Endothelial cell of umbilical vein (primary cell): ENCODE measurements around the gene KRT84. TPM values are rescaled to one million over a fixed set of nuclear protein-coding genes. Genes with fewer than 3 reads are reported as not detected.

Experiments
- BruUV-seq: library from RNA; stranded (reverse); fragments of 400-500 nt; replicated peaks from 2 replicates; lab custom pipeline; 2021; lab: Mats Ljungman, UMichigan
- CTCF ChIA-PET: fragments of 300-600, 350-600 bp; sonication (Branson Sonifier 250); formaldehyde crosslinking; loops from one replicate; lab custom pipeline; 2021; ENCODE audit warnings: antibody characterized with exemption, inconsistent platforms; lab: Charles Lee
- POLR2A ChIA-PET: fragments of 300-600, 350-600 bp; sonication (Branson Sonifier 250); formaldehyde crosslinking; loops from one replicate; lab custom pipeline; 2021; ENCODE audit warnings: antibody characterized with exemption, inconsistent platforms; lab: Charles Lee
- DNase-seq: peaks from one replicate; pipeline ENCODE4 v3.0.0-alpha.2; 2011; ENCODE audit warnings: low read depth, low spot score
- FAIRE-seq: peaks from 2 replicates; lab custom pipeline; 2011; peaks lifted over from hg19 to GRCh38; lab: Jason Lieb, UNC
- H2AFZ ChIP-seq: 2 replicates; pipeline ENCODE4 v1.6.0; 2012; ENCODE audit warnings: low read depth, low read length, control low read depth, inconsistent platforms
- H3K27ac ChIP-seq: 2 replicates; pipeline ENCODE4 v1.5.1; 2011; ENCODE audit warnings: low read depth, mild to moderate bottlenecking, control low read depth, low read length, moderate library complexity; ENCODE audit not compliant: insufficient read depth
- H3K27me3 ChIP-seq, 2 experiments: 2 replicates each; pipeline versions ENCODE4 v1.6.0 to v1.6.1; 2011; ENCODE audit warnings: low read length in 2 of 2, mixed read lengths in 1 of 2; ENCODE audit not compliant: control insufficient read depth in 2 of 2, insufficient read depth in 2 of 2
- H3K36me3 ChIP-seq, 2 experiments: 2 replicates in 1 of 2; 3 replicates in 1 of 2; pipeline ENCODE4 v1.5.1; 2011; ENCODE audit warnings: low read length in 2 of 2, mild to moderate bottlenecking in 1 of 2, moderate library complexity in 1 of 2; ENCODE audit not compliant: control insufficient read depth in 2 of 2, insufficient read depth in 2 of 2; ENCODE audit errors: extremely low read depth in 1 of 2
- H3K4me1 ChIP-seq: 3 replicates; pipeline ENCODE4 v1.5.1; 2011; ENCODE audit warnings: mild to moderate bottlenecking, low read length; ENCODE audit not compliant: control insufficient read depth, insufficient read depth; ENCODE audit errors: extremely low read depth
- H3K4me2 ChIP-seq: 2 replicates; pipeline ENCODE4 v1.6.1; 2011; ENCODE audit warnings: low read length, control low read depth, mixed read lengths; ENCODE audit not compliant: insufficient read depth
- H3K4me3 ChIP-seq, 3 experiments: fragments of 200-600 bp in 1 of 3; sonication (generic), shearing (Covaris generic) in 1 of 3; replicated peaks in 1 of 3; 2 replicates each; pipeline ENCODE4 v1.5.1; 2011 to 2016; ENCODE audit warnings: control low read depth in 3 of 3, low read length in 3 of 3, mild to moderate bottlenecking in 2 of 3, inconsistent platforms in 1 of 3, low read depth in 1 of 3, moderate library complexity in 1 of 3; ENCODE audit not compliant: insufficient read depth in 1 of 3
- H3K79me2 ChIP-seq: 2 replicates; pipeline ENCODE4 v1.6.0; 2012; ENCODE audit warnings: low read length, inconsistent platforms; ENCODE audit not compliant: control insufficient read depth, insufficient read depth
- H3K9ac ChIP-seq: replicated peaks from 2 replicates; pipeline ENCODE3; 2011; ENCODE audit warnings: low read length, control low read depth; ENCODE audit not compliant: insufficient read depth; ENCODE audit errors: extremely low read depth
- H3K9me1 ChIP-seq: replicated peaks from 3 replicates; pipeline ENCODE4 v1.6.0; 2011; ENCODE audit warnings: mild to moderate bottlenecking, low read length; ENCODE audit not compliant: control insufficient read depth, insufficient read depth; ENCODE audit errors: extremely low read depth
- H3K9me3 ChIP-seq: replicated peaks from 2 replicates; pipeline ENCODE4 v1.5.1; 2012; ENCODE audit warnings: low read length, inconsistent platforms; ENCODE audit not compliant: control insufficient read depth, insufficient read depth
- H4K20me1 ChIP-seq: replicated peaks from 2 replicates; pipeline ENCODE3; 2011; ENCODE audit warnings: mild to moderate bottlenecking, low read length; ENCODE audit not compliant: control insufficient read depth, insufficient read depth; ENCODE audit errors: extremely low read depth
- EZH2 ChIP-seq: IDR thresholded peaks from 2 replicates; pipeline ENCODE4 v1.6.1; 2012; ENCODE audit warnings: borderline replicate concordance, low read depth, mild to moderate bottlenecking, moderate library complexity, low read length, inconsistent platforms; ENCODE audit not compliant: severe bottlenecking
- FOS ChIP-seq: IDR thresholded peaks from 2 replicates; pipeline ENCODE4 v1.6.1; 2011; ENCODE audit warnings: mild to moderate bottlenecking, low read length, moderate library complexity, borderline replicate concordance; ENCODE audit not compliant: insufficient read depth
- GATA2 ChIP-seq: IDR thresholded peaks from 2 replicates; pipeline ENCODE4 v1.7.0; 2011; ENCODE audit warnings: low read depth, mild to moderate bottlenecking, moderate library complexity, mixed read lengths, low read length; ENCODE audit not compliant: insufficient read length, insufficient read depth
- JUN ChIP-seq: IDR thresholded peaks from 2 replicates; pipeline ENCODE4 v1.6.1; 2011; ENCODE audit warnings: borderline replicate concordance, low read depth; ENCODE audit not compliant: insufficient read length, insufficient read depth
- MYC ChIP-seq: IDR thresholded peaks from one replicate; pipeline ENCODE4 v1.6.1; 2011; ENCODE audit warnings: mild to moderate bottlenecking, low read depth, low read length
- POLR2A ChIP-seq: IDR thresholded peaks from 2 replicates; pipeline ENCODE4 v1.6.1; 2012; ENCODE audit warnings: low read depth, mild to moderate bottlenecking, control low read depth, low read length
- POLR2AphosphoS5 ChIP-seq: IDR thresholded peaks from 2 replicates; pipeline ENCODE4 v1.6.1; 2012; ENCODE audit warnings: low read depth, mild to moderate bottlenecking, control low read depth, low read length, moderate library complexity; ENCODE audit not compliant: insufficient read depth
- dilution Hi-C: fragments of 300-500 bp; cut with MboI; formaldehyde crosslinking; loops from one replicate; pipeline ENCODE4 v1.15.0; 2019; ENCODE audit warnings: low sequenced_read_pairs; ENCODE audit not compliant: extremely low pct_ligation_motif_present
- intact Hi-C: fragments of 100-400 bp; cut with micrococcal nuclease; formaldehyde crosslinking; loops from one replicate; pipeline ENCODE4 v1.10.0; 2022
- polyA plus RNA-seq, 4 experiments: library from polyadenylated mRNA; depleted of rRNA in 3 of 4; stranded (reverse) in 3 of 4; unstranded in 1 of 4; fragments of >200 nt; gene quantifications; 2 replicates each; pipeline versions ENCODE4 v1.2.1 to v1.2.3, GENCODE V29; 2011 to 2012; ENCODE audit warnings: missing spikeins in 1 of 4
- total RNA-seq: library from RNA; stranded (reverse); gene quantifications from 2 replicates; pipeline ENCODE4 v1.2.3, GENCODE V29; 2021
- TF ChIP-seq, protein P1 (sequence below), 2 donors: IDR thresholded peaks; 1 replicate in 1 of 2; 2 replicates in 1 of 2; pipeline ENCODE4 v1.5.1; 2011; ENCODE audit warnings: low read length in 2 of 2, mild to moderate bottlenecking in 2 of 2, moderate library complexity in 2 of 2, control low read depth in 1 of 2, inconsistent platforms in 1 of 2, low read depth in 1 of 2; ENCODE audit not compliant: insufficient read depth in 1 of 2; ENCODE audit errors: extremely low read depth in 1 of 2
- TF ChIP-seq, protein P2 (sequence below): IDR thresholded peaks from 2 replicates; pipeline ENCODE4 v1.6.1; 2011; ENCODE audit not compliant: insufficient read depth, insufficient read length

The KRT84 gene
- total and polyA plus RNA-seq, 2 donors (not counting 3 experiments of a cell fraction or from before 2014, with no cell fraction given) = not detected

DNA sequence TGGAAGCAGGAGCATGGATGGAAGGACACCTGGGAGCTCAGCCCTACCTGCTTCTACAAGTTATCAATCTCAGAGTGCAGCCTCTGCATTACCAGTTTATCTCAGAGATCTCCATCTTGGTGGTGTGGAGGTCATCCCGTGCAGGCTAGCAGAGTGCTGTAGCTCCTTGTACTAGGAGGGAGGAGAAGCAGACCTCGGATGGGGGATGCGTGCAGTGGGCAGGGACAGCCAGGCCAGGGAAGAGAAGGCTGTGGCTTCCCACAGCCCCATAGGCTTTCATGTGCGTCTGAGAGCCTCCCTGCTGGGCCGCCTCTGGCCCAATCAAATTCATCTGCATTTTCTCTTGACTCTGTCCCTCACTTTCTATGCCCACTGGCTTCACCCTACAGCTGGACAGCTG is 29.5 kb upstream of the KRT84 start:
- no TSS peak for BruUV-seq
- Histone ChIP-seq H4K20me1 (no peaks in the 10 kb centered on the region), H3K4me2 (no peak overlapping the region), H3K4me1 (no peaks in the 10 kb centered on the region), H3K79me2 (no peaks in the 10 kb centered on the region), H3K9me3 (no peaks in the 10 kb centered on the region), H3K9me1 (no peaks in the 10 kb centered on the region), H3K27ac (no peak overlapping the region), H2AFZ (no peak overlapping the region), H3K36me3 (no peaks in the 10 kb centered on the region), H3K9ac (no peak overlapping the region), H3K27me3 (peaks cover 0 to 3% of the 10 kb centered on the region in 2 experiments), H3K4me3 (no peak overlapping the region)
- no peak for TF ChIP-seq POLR2AphosphoS5
- no peak for TF ChIP-seq JUN
- TF ChIP-seq POLR2A = no peak
- TF ChIP-seq, protein P1, sequence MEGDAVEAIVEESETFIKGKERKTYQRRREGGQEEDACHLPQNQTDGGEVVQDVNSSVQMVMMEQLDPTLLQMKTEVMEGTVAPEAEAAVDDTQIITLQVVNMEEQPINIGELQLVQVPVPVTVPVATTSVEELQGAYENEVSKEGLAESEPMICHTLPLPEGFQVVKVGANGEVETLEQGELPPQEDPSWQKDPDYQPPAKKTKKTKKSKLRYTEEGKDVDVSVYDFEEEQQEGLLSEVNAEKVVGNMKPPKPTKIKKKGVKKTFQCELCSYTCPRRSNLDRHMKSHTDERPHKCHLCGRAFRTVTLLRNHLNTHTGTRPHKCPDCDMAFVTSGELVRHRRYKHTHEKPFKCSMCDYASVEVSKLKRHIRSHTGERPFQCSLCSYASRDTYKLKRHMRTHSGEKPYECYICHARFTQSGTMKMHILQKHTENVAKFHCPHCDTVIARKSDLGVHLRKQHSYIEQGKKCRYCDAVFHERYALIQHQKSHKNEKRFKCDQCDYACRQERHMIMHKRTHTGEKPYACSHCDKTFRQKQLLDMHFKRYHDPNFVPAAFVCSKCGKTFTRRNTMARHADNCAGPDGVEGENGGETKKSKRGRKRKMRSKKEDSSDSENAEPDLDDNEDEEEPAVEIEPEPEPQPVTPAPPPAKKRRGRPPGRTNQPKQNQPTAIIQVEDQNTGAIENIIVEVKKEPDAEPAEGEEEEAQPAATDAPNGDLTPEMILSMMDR (IDR thresholded peaks at IDR 0.05; ENCODE audit: extremely low read depth in 1 of 2, insufficient read depth in 1 of 2, low read depth in 1 of 2, low read length in 2 of 2) = no peak
- TF ChIP-seq MYC = no peak
- no peak for TF ChIP-seq EZH2
- TF ChIP-seq FOS = no peak
- no peak for TF ChIP-seq GATA2
- TF ChIP-seq, protein P2, sequence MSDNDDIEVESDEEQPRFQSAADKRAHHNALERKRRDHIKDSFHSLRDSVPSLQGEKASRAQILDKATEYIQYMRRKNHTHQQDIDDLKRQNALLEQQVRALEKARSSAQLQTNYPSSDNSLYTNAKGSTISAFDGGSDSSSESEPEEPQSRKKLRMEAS = no peak
- CTCF ChIA-PET = no interaction called here
- dilution Hi-C loops = no loop called here
- FAIRE-seq (no peak), DNase-seq (no peak)
- POLR2A ChIA-PET = no interaction called here
- intact Hi-C loops = no loop called here
